C4-2B (cell line): ENCODE results near the gene PDXK.
"Not testable (repeated sequence)": the region's sequence is repeated elsewhere in the genome, so short reads cannot be mapped to it uniquely, and the experiment has no call there.

ENCODE experiments used
- H3K27ac ChIP-seq: fragments of 450-650 bp; 2 replicates; pipeline ENCODE4 v1.5.1; 2017
- ZFX ChIP-seq: fragments of 450-650 bp; IDR thresholded peaks from 2 replicates; pipeline ENCODE4 v1.6.1; 2017
- TF ChIP-seq, protein P1 (sequence below): fragments of 450-650 bp; conservative IDR thresholded peaks from 2 replicates; pipeline ENCODE4 v1.5.1; 2017; ENCODE audit warnings: mild to moderate bottlenecking

Gene PDXK

GRCh38 chr21:43691086-43691795 is 27.7 kb upstream of the PDXK start:
- H3K27ac ChIP-seq: no peak overlapping the region
- TF ChIP-seq, protein P1, sequence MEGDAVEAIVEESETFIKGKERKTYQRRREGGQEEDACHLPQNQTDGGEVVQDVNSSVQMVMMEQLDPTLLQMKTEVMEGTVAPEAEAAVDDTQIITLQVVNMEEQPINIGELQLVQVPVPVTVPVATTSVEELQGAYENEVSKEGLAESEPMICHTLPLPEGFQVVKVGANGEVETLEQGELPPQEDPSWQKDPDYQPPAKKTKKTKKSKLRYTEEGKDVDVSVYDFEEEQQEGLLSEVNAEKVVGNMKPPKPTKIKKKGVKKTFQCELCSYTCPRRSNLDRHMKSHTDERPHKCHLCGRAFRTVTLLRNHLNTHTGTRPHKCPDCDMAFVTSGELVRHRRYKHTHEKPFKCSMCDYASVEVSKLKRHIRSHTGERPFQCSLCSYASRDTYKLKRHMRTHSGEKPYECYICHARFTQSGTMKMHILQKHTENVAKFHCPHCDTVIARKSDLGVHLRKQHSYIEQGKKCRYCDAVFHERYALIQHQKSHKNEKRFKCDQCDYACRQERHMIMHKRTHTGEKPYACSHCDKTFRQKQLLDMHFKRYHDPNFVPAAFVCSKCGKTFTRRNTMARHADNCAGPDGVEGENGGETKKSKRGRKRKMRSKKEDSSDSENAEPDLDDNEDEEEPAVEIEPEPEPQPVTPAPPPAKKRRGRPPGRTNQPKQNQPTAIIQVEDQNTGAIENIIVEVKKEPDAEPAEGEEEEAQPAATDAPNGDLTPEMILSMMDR: no peak
- no peak for TF ChIP-seq ZFX

- no peak overlapping the region for H3K27ac ChIP-seq
- no peak for TF ChIP-seq ZFX
- TF ChIP-seq, protein P1: no peak
Observed at GRCh38 chr21:43691801-43692200, 27.1 kb upstream of the PDXK start.

GRCh38 chr21:43692949-43693348 is 26.0 kb upstream of the PDXK start:
- TF ChIP-seq ZFX: no peak
- TF ChIP-seq, protein P1: no peak
- H3K27ac ChIP-seq: no peak overlapping the region

- H3K27ac ChIP-seq: no peak overlapping the region
- TF ChIP-seq, protein P1: no peak
- TF ChIP-seq ZFX: no peak
Observed at GRCh38 chr21:43693981-43694380, 24.9 kb upstream of the PDXK start.

DNA sequence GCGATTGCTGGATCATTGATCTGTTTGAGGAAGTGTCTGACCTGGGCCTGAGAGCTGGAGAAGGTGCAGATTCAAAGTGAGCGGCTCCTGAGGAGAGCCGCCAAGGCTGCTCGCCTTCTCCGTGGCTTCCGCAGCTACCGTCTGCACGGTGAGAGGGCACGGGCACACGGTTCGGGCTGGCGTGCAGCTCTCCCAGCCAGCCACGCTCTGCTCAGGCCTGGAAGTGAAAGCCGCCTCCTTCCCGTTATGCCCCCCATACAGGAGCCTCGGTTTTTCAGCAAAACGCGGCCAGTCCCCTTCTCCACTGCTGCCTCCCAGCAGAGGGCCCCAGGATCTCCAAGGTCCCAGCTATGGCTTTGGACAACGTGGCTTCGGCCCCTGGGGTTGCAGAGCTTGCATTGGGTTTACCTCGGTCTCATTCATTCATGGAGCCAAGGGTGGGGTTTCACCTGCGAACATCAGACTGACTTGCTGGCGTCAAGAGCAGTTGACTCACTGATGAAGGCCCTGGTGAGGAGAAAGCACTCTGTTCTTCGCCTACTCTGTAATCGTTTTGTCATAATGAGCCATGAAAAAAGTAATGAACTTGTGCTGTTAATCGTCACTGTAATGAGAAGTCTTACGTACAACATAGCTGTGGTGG is 24.4 kb upstream of the PDXK start:
- no peak for TF ChIP-seq ZFX
- TF ChIP-seq, protein P1: no peak
- H3K27ac ChIP-seq: no peak overlapping the region

DNA sequence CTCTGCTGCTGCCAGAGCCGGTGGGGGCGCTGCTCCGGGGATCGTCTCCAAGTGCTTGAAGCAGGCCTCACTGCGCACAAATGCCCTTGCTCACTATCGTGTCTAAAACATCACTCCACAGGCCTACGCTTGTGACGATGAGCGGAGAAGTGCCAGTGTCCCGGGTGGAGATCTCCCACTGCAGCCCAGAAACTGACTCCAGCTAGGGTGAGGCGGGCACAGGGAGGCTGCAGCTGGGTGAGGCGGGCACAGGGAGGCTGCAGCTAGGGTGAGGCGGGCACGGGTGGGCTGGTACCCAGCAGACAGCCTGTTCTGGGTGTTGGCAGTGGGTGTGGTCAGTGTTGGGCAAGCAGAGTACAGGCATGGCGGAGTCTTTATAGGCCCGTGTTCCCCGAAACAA is 22.7 kb upstream of the PDXK start:
- no peak for TF ChIP-seq ZFX
- TF ChIP-seq, protein P1: no peak
- H3K27ac ChIP-seq: no peak overlapping the region

DNA sequence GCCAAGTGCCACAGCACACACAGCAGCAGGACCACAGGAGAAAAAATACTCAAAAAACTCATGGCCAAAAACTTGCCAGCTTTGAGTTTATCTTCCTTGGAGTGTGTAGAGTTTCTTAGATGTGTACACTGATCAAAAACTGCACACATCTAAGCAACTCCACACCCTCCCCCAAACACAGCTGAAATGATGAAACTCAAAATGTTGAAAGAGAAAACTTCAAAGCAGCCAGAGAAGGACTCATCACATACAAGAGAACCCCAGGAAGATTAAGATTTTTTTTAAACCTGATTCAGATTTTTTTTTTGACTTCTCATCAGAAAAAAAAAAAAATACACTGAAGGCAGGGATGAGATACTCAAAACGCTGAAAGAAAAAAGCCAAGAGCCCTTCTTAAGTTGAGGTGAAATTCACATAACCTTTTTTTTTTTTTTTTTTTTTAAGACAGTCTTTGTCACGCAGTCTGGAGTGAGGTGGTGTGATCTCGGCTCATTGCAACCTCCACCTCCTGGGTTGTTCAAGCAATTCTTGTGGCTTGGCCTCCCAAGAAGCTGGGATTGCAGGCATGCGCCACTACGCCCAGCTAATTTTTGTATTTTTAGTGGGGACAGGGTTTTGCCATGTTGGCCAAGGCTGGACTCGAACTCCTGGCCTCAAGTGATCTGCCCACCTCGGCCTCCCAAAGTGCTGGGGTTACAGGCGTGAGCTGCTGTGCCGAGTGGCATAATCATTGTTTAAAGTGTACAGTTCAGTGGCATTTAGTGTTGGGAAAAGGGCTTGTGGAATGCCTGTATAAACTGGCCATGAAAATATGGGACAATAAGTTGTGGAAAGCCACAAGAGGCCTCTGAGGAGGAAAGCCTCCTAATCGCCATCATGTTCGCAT is 20.9 kb upstream of the PDXK start:
- no peak overlapping the region for H3K27ac ChIP-seq
- TF ChIP-seq ZFX: no peak
- TF ChIP-seq, protein P1: no peak

DNA sequence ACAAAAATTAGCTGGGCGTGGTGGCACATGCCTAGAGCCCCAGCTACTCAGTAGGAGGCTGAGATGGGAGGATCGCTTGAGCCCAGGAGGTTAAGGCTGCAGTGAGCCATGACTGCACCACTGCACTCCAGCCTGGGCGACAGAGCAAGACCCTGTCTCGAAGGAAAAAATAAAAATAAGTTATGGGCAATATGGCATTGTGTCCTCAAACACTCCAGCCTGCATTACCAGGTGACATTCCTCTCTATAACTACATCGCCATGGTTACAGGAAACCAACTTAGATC is 19.5 kb upstream of the PDXK start:
- not testable (repeated sequence) for H3K27ac ChIP-seq
